ENCODE data around the gene CCNI.

Gene CCNI

GRCh38 chr4:77010841-77011354 lies 64.9 kb downstream of the CCNI start:
- TF ChIP-seq, protein P1, sequence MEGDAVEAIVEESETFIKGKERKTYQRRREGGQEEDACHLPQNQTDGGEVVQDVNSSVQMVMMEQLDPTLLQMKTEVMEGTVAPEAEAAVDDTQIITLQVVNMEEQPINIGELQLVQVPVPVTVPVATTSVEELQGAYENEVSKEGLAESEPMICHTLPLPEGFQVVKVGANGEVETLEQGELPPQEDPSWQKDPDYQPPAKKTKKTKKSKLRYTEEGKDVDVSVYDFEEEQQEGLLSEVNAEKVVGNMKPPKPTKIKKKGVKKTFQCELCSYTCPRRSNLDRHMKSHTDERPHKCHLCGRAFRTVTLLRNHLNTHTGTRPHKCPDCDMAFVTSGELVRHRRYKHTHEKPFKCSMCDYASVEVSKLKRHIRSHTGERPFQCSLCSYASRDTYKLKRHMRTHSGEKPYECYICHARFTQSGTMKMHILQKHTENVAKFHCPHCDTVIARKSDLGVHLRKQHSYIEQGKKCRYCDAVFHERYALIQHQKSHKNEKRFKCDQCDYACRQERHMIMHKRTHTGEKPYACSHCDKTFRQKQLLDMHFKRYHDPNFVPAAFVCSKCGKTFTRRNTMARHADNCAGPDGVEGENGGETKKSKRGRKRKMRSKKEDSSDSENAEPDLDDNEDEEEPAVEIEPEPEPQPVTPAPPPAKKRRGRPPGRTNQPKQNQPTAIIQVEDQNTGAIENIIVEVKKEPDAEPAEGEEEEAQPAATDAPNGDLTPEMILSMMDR (IDR thresholded peaks at IDR 0.05; ENCODE audit: extremely low read depth, insufficient read depth, missing control alignments): no peak
- DNase-seq (ENCODE audit: low spot score): no peak
- in situ Hi-C loops (cut with MboI; ENCODE audit: low pct_unique_long_range_greater_than_20kb, low sequenced_read_pairs, unreplicated experiment): no loop called here

DNA sequence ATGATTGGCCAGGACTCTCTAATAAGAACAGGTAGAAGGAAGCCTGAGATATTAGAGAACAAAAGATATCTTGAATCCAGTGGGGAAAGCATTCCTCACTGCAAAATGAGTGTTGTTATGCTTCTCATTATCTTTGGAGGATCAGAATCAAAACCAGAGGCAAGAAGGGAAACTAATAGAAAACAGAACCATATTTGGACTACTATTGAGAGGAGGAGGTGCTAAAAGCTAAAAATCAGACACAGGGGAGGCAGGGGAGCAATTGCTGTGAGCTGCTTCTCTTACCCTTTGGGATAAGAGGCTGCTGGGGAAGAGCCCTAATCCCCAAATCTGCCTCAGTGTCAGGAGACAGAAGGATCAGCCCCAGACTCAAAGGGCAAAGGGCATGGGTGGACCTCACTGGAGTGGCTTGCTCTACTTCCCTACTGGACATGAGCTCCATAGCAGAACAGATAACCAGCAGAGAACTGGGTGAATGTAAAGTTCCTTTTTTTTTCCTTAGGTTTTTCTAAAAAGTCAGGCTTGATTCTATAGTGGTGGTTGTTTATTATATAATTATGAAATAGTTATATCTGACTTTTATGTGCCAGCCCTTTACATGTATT lies 66.2 kb downstream of the CCNI start:
- TF ChIP-seq, protein P1 (IDR thresholded peaks at IDR 0.05; ENCODE audit: extremely low read depth, insufficient read depth, missing control alignments): no peak
- DNase-seq (ENCODE audit: low spot score): no peak
- in situ Hi-C loops (cut with MboI; ENCODE audit: low pct_unique_long_range_greater_than_20kb, low sequenced_read_pairs, unreplicated experiment): no loop called here

DNA sequence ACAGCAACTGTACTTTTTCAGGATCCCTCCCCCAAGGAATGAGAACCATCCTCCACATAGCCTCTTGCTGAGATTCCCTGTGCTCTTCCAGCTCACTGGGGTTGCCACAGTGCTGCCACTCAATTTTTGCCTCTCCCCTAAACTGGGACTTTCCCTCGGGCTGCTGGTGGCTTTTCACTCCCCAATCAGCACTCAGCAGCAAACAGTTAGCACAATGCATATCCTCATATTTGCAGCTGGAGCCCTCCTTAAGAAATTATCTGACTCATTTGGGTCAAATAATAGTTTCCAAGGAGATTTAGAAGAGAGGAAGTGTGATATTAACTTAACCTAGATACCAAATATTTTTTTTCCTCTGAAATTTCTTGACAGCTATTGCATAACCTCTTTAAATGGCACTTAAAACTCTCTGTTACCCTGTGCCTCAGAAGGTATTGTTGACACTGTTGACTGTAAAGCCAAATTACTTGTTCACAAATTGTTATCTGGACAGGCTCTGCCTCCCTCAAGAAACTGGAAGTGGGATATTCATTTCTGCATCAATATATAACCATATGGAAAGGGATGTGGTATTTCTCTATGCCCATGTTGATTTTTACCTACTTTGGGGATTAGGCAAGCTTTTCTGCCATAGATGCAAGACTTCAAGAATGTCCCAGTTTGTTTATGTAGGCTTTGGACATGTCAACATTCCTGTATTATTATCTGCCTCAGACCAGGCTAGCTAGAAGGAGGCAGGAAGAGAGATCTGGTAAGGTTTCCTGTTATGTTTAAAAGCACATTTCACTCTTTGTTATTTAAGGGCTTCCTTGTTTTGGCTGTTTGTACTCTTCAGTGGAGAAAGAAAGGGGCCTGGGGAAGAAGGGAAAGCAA lies 68.2 kb downstream of the CCNI start:
- peak; percentile 33 for DNase-seq (ENCODE audit: low spot score)
- TF ChIP-seq, protein P1 (IDR thresholded peaks at IDR 0.05; ENCODE audit: extremely low read depth, insufficient read depth, missing control alignments): no peak
- in situ Hi-C loops (cut with MboI; ENCODE audit: low pct_unique_long_range_greater_than_20kb, low sequenced_read_pairs, unreplicated experiment): no loop called here

- in situ Hi-C loops (cut with MboI; ENCODE audit: low pct_unique_long_range_greater_than_20kb, low sequenced_read_pairs, unreplicated experiment): no loop called here
- TF ChIP-seq, protein P1 (IDR thresholded peaks at IDR 0.05; ENCODE audit: extremely low read depth, insufficient read depth, missing control alignments): no peak
- no peak for DNase-seq (ENCODE audit: low spot score)
Measured at GRCh38 chr4:77006753-77007353, 68.9 kb downstream of the CCNI start.

GRCh38 chr4:77003400-77003799 lies 72.4 kb downstream of the CCNI start:
- in situ Hi-C loops (cut with MboI; ENCODE audit: low pct_unique_long_range_greater_than_20kb, low sequenced_read_pairs, unreplicated experiment): no loop called here
- TF ChIP-seq, protein P1 (IDR thresholded peaks at IDR 0.05; ENCODE audit: extremely low read depth, insufficient read depth, missing control alignments): no peak
- no peak for DNase-seq (ENCODE audit: low spot score)

DNA sequence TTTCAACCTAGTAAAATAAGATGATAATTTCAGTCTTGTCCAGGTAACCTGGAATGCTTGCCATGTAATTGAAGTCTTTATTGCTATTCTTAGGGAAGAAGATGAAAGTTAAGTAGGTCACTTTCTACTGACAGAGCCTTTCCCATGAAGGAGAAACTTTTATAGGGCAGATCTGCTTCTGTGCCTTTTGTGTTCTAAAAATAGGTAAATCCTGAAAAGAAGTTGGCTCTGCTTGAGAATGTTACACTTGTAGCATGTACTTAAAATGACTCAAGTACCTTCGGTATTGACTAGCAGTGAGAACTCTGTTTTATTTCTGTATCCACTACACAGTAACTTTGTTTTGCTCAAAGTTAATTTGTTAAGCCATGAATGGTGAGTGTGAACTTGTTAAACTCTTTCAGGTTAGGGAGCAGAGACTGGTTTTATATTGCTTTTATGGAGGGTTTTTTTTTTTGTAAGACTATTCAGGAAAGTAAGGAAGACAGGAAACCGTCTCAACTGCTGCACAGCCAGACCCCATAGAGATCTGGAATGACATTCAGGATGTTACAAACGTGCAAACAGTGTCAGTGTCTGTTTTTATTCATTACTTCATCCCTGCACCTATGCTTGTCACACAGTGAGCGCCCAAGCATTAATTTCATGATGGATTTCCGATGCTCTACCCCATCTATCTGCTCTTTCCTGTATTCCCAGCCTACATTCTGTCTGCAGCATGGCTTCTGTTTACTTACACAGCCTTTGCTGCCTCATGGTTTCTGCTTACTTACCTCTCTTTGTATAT lies 73.3 kb downstream of the CCNI start:
- DNase-seq (ENCODE audit: low spot score): no peak
- TF ChIP-seq, protein P1 (IDR thresholded peaks at IDR 0.05; ENCODE audit: extremely low read depth, insufficient read depth, missing control alignments): no peak
- in situ Hi-C loops (cut with MboI; ENCODE audit: low pct_unique_long_range_greater_than_20kb, low sequenced_read_pairs, unreplicated experiment): no loop called here
